ENCODE measurements around the gene AIRE.

DNA sequence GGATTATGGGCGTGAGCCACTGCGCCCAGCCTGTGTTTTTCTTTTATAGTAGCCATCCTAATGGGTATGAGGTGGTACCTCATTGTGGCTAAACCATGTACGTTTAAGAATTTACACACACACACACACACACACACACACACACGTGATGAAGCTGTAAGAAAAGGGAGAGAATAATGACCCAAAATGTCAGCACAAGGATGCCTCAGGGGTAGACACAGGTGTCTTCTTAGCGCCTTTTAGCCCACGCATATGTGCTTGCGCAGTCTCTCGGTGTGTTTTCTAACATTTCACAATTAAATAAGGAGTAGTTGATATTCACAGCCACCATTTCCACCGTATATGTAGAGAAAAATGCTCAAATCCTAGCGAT lies 13.4 kb downstream of the AIRE start:
- TF ChIP-seq POLR2A (IDR thresholded peaks at IDR 0.05; ENCODE audit: low read length) (no peak), GATA1 (IDR thresholded peaks at IDR 0.05; ENCODE audit: low read depth, low read length) (no peak)
